ENCODE data around the gene ZCCHC3.

The ZCCHC3 gene

GRCh38 chr20:258963-259362 lies 38.4 kb upstream of the ZCCHC3 start:
- H3K9me3 ChIP-seq = no peaks in the 10 kb centered on the region
- no peak for TF ChIP-seq CTCF (IDR thresholded peaks at IDR 0.05)
- H3K27me3 ChIP-seq = no peaks in the 10 kb centered on the region
- H3K36me3 ChIP-seq = no peaks in the 10 kb centered on the region
- peaks cover 0 to 7% of the 10 kb centered on the region in 2 experiments for H3K4me1 ChIP-seq (ENCODE audit: control insufficient read depth in 1 of 2, insufficient read depth in 1 of 2, low read depth in 1 of 2, low read length in 1 of 2)
- H3K4me3 ChIP-seq (ENCODE audit: low read depth in 1 of 2, low read length in 1 of 2) = no peak overlapping the region
- H3K27ac ChIP-seq = no peak overlapping the region

- H3K27ac ChIP-seq = no peak overlapping the region
- H3K9me3 ChIP-seq = no peaks in the 10 kb centered on the region
- H3K36me3 ChIP-seq = no peaks in the 10 kb centered on the region
- no peak for TF ChIP-seq CTCF (IDR thresholded peaks at IDR 0.05)
- no peak overlapping the region for H3K4me3 ChIP-seq (ENCODE audit: low read depth in 1 of 2, low read length in 1 of 2)
- H3K4me1 ChIP-seq (ENCODE audit: control insufficient read depth in 1 of 2, insufficient read depth in 1 of 2, low read depth in 1 of 2, low read length in 1 of 2) = peaks cover 0 to 7% of the 10 kb centered on the region in 2 experiments
- no peaks in the 10 kb centered on the region for H3K27me3 ChIP-seq
Observed at GRCh38 chr20:259981-260380, 37.4 kb upstream of the ZCCHC3 start.

GRCh38 chr20:263701-264100 lies 33.7 kb upstream of the ZCCHC3 start:
- Histone ChIP-seq H3K27ac (no peak overlapping the region), H3K36me3 (no peaks in the 10 kb centered on the region), H3K4me3 (ENCODE audit: low read depth in 1 of 2, low read length in 1 of 2) (no peak overlapping the region), H3K9me3 (no peaks in the 10 kb centered on the region), H3K27me3 (peaks cover 8% of the 10 kb centered on the region), H3K4me1 (ENCODE audit: control insufficient read depth in 1 of 2, insufficient read depth in 1 of 2, low read depth in 1 of 2, low read length in 1 of 2) (peaks cover 7 to 13% of the 10 kb centered on the region in 2 experiments)
- TF ChIP-seq CTCF (IDR thresholded peaks at IDR 0.05) = no peak

- Histone ChIP-seq H3K4me1 (ENCODE audit: control insufficient read depth in 1 of 2, insufficient read depth in 1 of 2, low read depth in 1 of 2, low read length in 1 of 2) (peaks cover 7 to 10% of the 10 kb centered on the region in 2 experiments), H3K36me3 (no peaks in the 10 kb centered on the region), H3K27ac (no peak overlapping the region), H3K27me3 (peaks cover 8% of the 10 kb centered on the region), H3K4me3 (ENCODE audit: low read depth in 1 of 2, low read length in 1 of 2) (peak overlapping the region; percentile 31 to 46), H3K9me3 (no peaks in the 10 kb centered on the region)
- TF ChIP-seq CTCF (IDR thresholded peaks at IDR 0.05) = peak; percentile 95
Observed at GRCh38 chr20:266596-267562, 30.5 kb upstream of the ZCCHC3 start.

GRCh38 chr20:270517-270916 lies 26.9 kb upstream of the ZCCHC3 start:
- no peak overlapping the region for H3K4me3 ChIP-seq (ENCODE audit: low read depth in 1 of 2, low read length in 1 of 2)
- peaks cover 8% of the 10 kb centered on the region for H3K27me3 ChIP-seq
- no peak for TF ChIP-seq CTCF (IDR thresholded peaks at IDR 0.05)
- no peaks in the 10 kb centered on the region for H3K9me3 ChIP-seq
- no peak overlapping the region for H3K27ac ChIP-seq
- no peaks in the 10 kb centered on the region for H3K36me3 ChIP-seq
- H3K4me1 ChIP-seq (ENCODE audit: control insufficient read depth in 1 of 2, insufficient read depth in 1 of 2, low read depth in 1 of 2, low read length in 1 of 2) = peaks cover 7 to 10% of the 10 kb centered on the region in 2 experiments
